Measurements from ENCODE around the gene ILKAP. TPM values are rescaled to one million over a fixed set of nuclear protein-coding genes. Genes with fewer than 3 reads are reported as not detected.

Gene ILKAP
- polyA plus RNA-seq, 1 donor from 2014 or later: 78.5 TPM

DNA sequence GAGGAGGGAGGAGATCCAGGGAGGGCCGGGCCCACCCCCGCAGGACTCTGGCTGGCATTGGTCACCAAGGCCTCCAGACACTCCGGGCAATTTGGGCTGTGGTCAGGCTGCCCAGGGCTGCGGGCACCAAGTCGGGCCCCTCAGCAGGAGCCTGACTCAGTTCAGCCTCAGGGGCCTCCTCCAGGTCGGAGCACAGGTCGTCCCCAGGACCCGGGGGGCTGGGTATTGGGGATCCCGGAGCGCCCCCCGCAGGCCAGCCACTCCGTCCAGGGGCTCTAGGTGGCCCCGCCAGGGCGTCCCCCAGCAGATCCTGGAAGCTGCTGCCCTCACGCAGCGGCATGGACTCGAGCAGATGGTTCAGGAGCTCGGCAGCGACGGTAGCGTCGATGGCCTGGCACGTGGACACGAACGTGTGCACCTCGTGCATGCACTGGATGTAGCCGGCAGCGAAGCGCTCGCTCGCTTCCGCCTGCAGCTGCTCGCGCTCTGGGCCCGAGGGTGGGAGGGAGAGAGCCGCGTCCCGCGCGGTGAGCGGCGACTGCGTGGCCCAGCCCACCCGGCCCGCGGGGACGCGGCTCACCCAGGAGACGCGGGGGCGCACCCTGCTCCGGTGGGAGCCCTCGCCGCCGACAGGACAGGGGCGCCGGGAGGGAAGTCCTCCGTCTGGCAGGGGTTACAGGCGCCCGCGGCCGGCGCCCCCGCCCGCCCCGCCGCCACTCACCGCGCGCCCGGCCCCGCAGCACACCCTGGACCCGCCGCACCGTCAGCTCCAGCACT lies 35.5 kb upstream of the ILKAP start:
- no peaks in the 10 kb centered on the region for H3K36me3 ChIP-seq (ENCODE audit: insufficient read depth, low read length)
- peak overlapping the region; percentile 20 for H3K27ac ChIP-seq (ENCODE audit: low read length)
- H3K9ac ChIP-seq (ENCODE audit: low read length): peak overlapping the region; percentile 74
- H2AFZ ChIP-seq (ENCODE audit: low read depth, low read length): no peak overlapping the region
- no peaks in the 10 kb centered on the region for H3K27me3 ChIP-seq (ENCODE audit: insufficient read depth, low read depth, low read length)
- no peaks in the 10 kb centered on the region for H3F3A ChIP-seq (ENCODE audit: insufficient read depth, low read length, poor library complexity, severe bottlenecking)
- no peaks in the 10 kb centered on the region for H3K9me3 ChIP-seq (ENCODE audit: low read length)
- no peaks in the 10 kb centered on the region for H4K20me1 ChIP-seq (ENCODE audit: insufficient read depth)
- no peaks in the 10 kb centered on the region for H3K9me2 ChIP-seq (ENCODE audit: insufficient read depth, low read length)
- peak overlapping the region; percentile 71 for H3K4me3 ChIP-seq (ENCODE audit: low read length)
- H3K4me2 ChIP-seq (ENCODE audit: low read length): peak overlapping the region; percentile 76
- H3K79me2 ChIP-seq (replicated peaks; ENCODE audit: insufficient read depth, low read length): peaks cover 7% of the 10 kb centered on the region
- TF ChIP-seq EP300 (conservative IDR thresholded peaks at IDR 0.05; ENCODE audit: poor library complexity, severe bottlenecking) (no peak), MXI1 (conservative IDR thresholded peaks at IDR 0.05; ENCODE audit: poor library complexity, severe bottlenecking) (peak; percentile 55), RAD21 (conservative IDR thresholded peaks at IDR 0.05) (no peak), POLR2AphosphoS5 (IDR thresholded peaks at IDR 0.05) (peak; percentile 35), TAF1 (IDR thresholded peaks at IDR 0.05; ENCODE audit: low read depth) (no peak), EZH2 (IDR thresholded peaks at IDR 0.05; ENCODE audit: borderline replicate concordance, insufficient read depth, low read length, poor library complexity, severe bottlenecking) (no peak), CTCF (IDR thresholded peaks at IDR 0.05; ENCODE audit: poor library complexity, severe bottlenecking) (peak; percentile 36), SMC3 (conservative IDR thresholded peaks at IDR 0.05; ENCODE audit: poor library complexity) (no peak)
- TF ChIP-seq, protein P1, sequence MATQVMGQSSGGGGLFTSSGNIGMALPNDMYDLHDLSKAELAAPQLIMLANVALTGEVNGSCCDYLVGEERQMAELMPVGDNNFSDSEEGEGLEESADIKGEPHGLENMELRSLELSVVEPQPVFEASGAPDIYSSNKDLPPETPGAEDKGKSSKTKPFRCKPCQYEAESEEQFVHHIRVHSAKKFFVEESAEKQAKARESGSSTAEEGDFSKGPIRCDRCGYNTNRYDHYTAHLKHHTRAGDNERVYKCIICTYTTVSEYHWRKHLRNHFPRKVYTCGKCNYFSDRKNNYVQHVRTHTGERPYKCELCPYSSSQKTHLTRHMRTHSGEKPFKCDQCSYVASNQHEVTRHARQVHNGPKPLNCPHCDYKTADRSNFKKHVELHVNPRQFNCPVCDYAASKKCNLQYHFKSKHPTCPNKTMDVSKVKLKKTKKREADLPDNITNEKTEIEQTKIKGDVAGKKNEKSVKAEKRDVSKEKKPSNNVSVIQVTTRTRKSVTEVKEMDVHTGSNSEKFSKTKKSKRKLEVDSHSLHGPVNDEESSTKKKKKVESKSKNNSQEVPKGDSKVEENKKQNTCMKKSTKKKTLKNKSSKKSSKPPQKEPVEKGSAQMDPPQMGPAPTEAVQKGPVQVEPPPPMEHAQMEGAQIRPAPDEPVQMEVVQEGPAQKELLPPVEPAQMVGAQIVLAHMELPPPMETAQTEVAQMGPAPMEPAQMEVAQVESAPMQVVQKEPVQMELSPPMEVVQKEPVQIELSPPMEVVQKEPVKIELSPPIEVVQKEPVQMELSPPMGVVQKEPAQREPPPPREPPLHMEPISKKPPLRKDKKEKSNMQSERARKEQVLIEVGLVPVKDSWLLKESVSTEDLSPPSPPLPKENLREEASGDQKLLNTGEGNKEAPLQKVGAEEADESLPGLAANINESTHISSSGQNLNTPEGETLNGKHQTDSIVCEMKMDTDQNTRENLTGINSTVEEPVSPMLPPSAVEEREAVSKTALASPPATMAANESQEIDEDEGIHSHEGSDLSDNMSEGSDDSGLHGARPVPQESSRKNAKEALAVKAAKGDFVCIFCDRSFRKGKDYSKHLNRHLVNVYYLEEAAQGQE (IDR thresholded peaks at IDR 0.05; ENCODE audit: borderline replicate concordance): no peak

DNA sequence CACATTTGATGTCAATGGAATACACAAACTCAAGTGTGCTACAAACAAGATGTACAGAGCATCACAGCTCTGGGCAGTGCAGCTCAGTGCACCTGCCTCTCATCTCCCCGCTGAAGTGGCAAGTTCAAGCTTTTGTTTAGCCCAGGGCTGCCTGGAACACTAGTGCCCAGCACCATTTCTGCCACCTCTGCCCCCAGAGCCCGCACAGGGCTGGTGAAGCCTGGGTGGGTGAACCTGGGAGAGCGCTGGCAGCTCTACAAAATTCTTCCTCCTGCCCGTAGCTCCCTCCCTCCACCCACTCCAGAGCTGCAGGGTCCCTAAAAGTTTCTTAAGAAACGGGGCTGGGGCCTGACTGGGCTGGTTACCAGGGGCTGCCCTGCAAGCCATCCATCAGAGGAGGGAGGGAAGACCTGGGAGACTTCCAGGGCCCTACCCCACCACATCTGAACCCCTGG lies 34.8 kb upstream of the ILKAP start:
- H3K4me3 ChIP-seq (ENCODE audit: low read length): peak overlapping the region; percentile 71
- H3K9ac ChIP-seq (ENCODE audit: low read length): no peak overlapping the region
- no peak overlapping the region for H3K27ac ChIP-seq (ENCODE audit: low read length)

More for the DNA sequence above, 34.8 kb upstream of the ILKAP start:
- TF ChIP-seq MXI1 (conservative IDR thresholded peaks at IDR 0.05; ENCODE audit: poor library complexity, severe bottlenecking) (no peak), EP300 (conservative IDR thresholded peaks at IDR 0.05; ENCODE audit: poor library complexity, severe bottlenecking) (no peak), SMC3 (conservative IDR thresholded peaks at IDR 0.05; ENCODE audit: poor library complexity) (no peak), RAD21 (conservative IDR thresholded peaks at IDR 0.05) (no peak), TAF1 (IDR thresholded peaks at IDR 0.05; ENCODE audit: low read depth) (no peak), EZH2 (IDR thresholded peaks at IDR 0.05; ENCODE audit: borderline replicate concordance, insufficient read depth, low read length, poor library complexity, severe bottlenecking) (no peak), CTCF (IDR thresholded peaks at IDR 0.05; ENCODE audit: poor library complexity, severe bottlenecking) (no peak), POLR2AphosphoS5 (IDR thresholded peaks at IDR 0.05) (no peak)
- TF ChIP-seq, protein P1 (IDR thresholded peaks at IDR 0.05; ENCODE audit: borderline replicate concordance): no peak
- peak overlapping the region; percentile 76 for H3K4me2 ChIP-seq (ENCODE audit: low read length)
- no peaks in the 10 kb centered on the region for H3F3A ChIP-seq (ENCODE audit: insufficient read depth, low read length, poor library complexity, severe bottlenecking)
- no peak overlapping the region for H2AFZ ChIP-seq (ENCODE audit: low read depth, low read length)
- no peaks in the 10 kb centered on the region for H3K9me2 ChIP-seq (ENCODE audit: insufficient read depth, low read length)
- no peaks in the 10 kb centered on the region for H4K20me1 ChIP-seq (ENCODE audit: insufficient read depth)
- H3K36me3 ChIP-seq (ENCODE audit: insufficient read depth, low read length): no peaks in the 10 kb centered on the region
- no peaks in the 10 kb centered on the region for H3K9me3 ChIP-seq (ENCODE audit: low read length)
- H3K79me2 ChIP-seq (replicated peaks; ENCODE audit: insufficient read depth, low read length): peaks cover 7% of the 10 kb centered on the region
- H3K27me3 ChIP-seq (ENCODE audit: insufficient read depth, low read depth, low read length): no peaks in the 10 kb centered on the region
